H1 (cell line): Measurements from ENCODE around the gene POFUT2. TPM values are rescaled to one million over a fixed set of nuclear protein-coding genes. Genes with fewer than 3 reads are reported as not detected.

Experiments
- CTCF ChIA-PET: fragments of 300-600 bp; sonication (Branson Sonifier 250); formaldehyde crosslinking; loops from one replicate; lab custom pipeline; 2021; ENCODE audit not compliant: partially characterized antibody; lab: Charles Lee
- POLR2A ChIA-PET: fragments of 300-600 bp; sonication (Branson Sonifier 250); formaldehyde crosslinking; loops from one replicate; lab custom pipeline; 2021; ENCODE audit warnings: inconsistent platforms; ENCODE audit not compliant: partially characterized antibody; lab: Charles Lee
- DNase-seq, 2 experiments: peaks; one replicate each; pipeline versions ENCODE4 v3.0.0 to v3.0.0-alpha.2; 2010 to 2022; ENCODE audit warnings: low spot score in 2 of 2, low read depth in 1 of 2, mixed read lengths in 1 of 2
- FAIRE-seq: peaks from 2 replicates; lab custom pipeline; 2011; peaks lifted over from hg19 to GRCh38; lab: Jason Lieb, UNC
- H2AFZ ChIP-seq: 2 replicates; pipeline ENCODE4 v1.8.1; 2012; ENCODE audit warnings: low read length, inconsistent platforms
- H2AK5ac ChIP-seq: 2 replicates; pipeline ENCODE4 v1.6.1; 2013; ENCODE audit warnings: low read depth, low read length
- H2BK120ac ChIP-seq: replicated peaks from 2 replicates; pipeline ENCODE3; 2013; ENCODE audit warnings: low read depth, low read length, inconsistent platforms
- H2BK12ac ChIP-seq: 2 replicates; pipeline ENCODE4 v1.6.1; 2013; ENCODE audit warnings: low read depth, low read length
- H2BK15ac ChIP-seq: 2 replicates; pipeline ENCODE4 v1.6.1; 2013; ENCODE audit warnings: low read length
- H2BK20ac ChIP-seq: 2 replicates; pipeline ENCODE4 v1.6.1; 2013; ENCODE audit warnings: low read length
- H2BK5ac ChIP-seq: 2 replicates; pipeline ENCODE4 v1.6.1; 2013; ENCODE audit warnings: low read depth, low read length
- H3K14ac ChIP-seq: 2 replicates; pipeline ENCODE4 v1.6.1; 2013; ENCODE audit warnings: inconsistent platforms; ENCODE audit not compliant: insufficient read length
- H3K18ac ChIP-seq: 2 replicates; pipeline ENCODE4 v1.6.1; 2013; ENCODE audit warnings: low read length; ENCODE audit errors: extremely low read depth
- H3K23ac ChIP-seq: 2 replicates; pipeline ENCODE4 v1.6.1; 2013; ENCODE audit warnings: inconsistent platforms; ENCODE audit not compliant: insufficient read length
- H3K23me2 ChIP-seq: 2 replicates; pipeline ENCODE4 v1.6.1; 2013; ENCODE audit warnings: low read depth, low read length
- H3K27ac ChIP-seq: 2 replicates; pipeline ENCODE4 v1.6.1; 2011; ENCODE audit warnings: low read depth, low read length, inconsistent platforms
- H3K27me3 ChIP-seq, 4 experiments: replicated peaks in 1 of 4; 1 replicate in 1 of 4; 2 replicates in 3 of 4; pipeline versions ENCODE4 v1.6.1 to v1.8.1; 2011 to 2013; ENCODE audit warnings: low read length in 3 of 4, mild to moderate bottlenecking in 3 of 4, inconsistent platforms in 2 of 4, mixed read lengths in 2 of 4, moderate library complexity in 1 of 4; ENCODE audit not compliant: control insufficient read depth in 3 of 4, insufficient read depth in 3 of 4; ENCODE audit errors: extremely low read depth in 1 of 4
- H3K36me3 ChIP-seq, 4 experiments: 2 replicates each; pipeline versions ENCODE4 v1.6.1 to v1.8.1; 2011 to 2013; ENCODE audit warnings: mild to moderate bottlenecking in 4 of 4, low read length in 3 of 4, moderate library complexity in 2 of 4, control low read depth in 1 of 4, inconsistent platforms in 1 of 4; ENCODE audit not compliant: insufficient read depth in 4 of 4, control insufficient read depth in 2 of 4
- H3K4ac ChIP-seq: replicated peaks from 2 replicates; pipeline ENCODE3; 2013; ENCODE audit warnings: low read length, low read depth, mixed read lengths, inconsistent platforms; ENCODE audit not compliant: insufficient read length
- H3K4me1 ChIP-seq, 4 experiments: replicated peaks in 1 of 4; 1 replicate in 1 of 4; 2 replicates in 3 of 4; pipeline versions ENCODE4 v1.6.1 to v1.8.1; 2011 to 2013; ENCODE audit warnings: low read length in 3 of 4, inconsistent platforms in 2 of 4, mixed read lengths in 1 of 4; ENCODE audit not compliant: insufficient read depth in 4 of 4, control insufficient read depth in 3 of 4
- H3K4me2 ChIP-seq, 2 experiments: 2 replicates each; pipeline versions ENCODE4 v1.6.1 to v1.8.1; 2011 to 2013; ENCODE audit warnings: low read depth in 2 of 2, low read length in 2 of 2, control low read depth in 1 of 2, inconsistent platforms in 1 of 2, mild to moderate bottlenecking in 1 of 2; ENCODE audit not compliant: insufficient read depth in 1 of 2
- H3K4me3 ChIP-seq, 4 experiments: fragments of 200-600, 300-600 bp in 1 of 4; sonication (generic), shearing (Covaris generic), sonication (Bioruptor Twin) in 1 of 4; 2 replicates each; pipeline versions ENCODE4 v1.5.1 to v1.8.1; 2011 to 2016; ENCODE audit warnings: low read length in 4 of 4, low read depth in 3 of 4, control low read depth in 2 of 4, inconsistent platforms in 2 of 4, mild to moderate bottlenecking in 2 of 4, mixed read lengths in 1 of 4, moderate library complexity in 1 of 4; ENCODE audit not compliant: insufficient read depth in 2 of 4; ENCODE audit errors: extremely low read depth in 1 of 4
- H3K56ac ChIP-seq: replicated peaks from 2 replicates; pipeline ENCODE3; 2013; ENCODE audit warnings: low read depth, mild to moderate bottlenecking, mixed read lengths, low read length, inconsistent platforms; ENCODE audit not compliant: insufficient read length
- H3K79me1 ChIP-seq: 2 replicates; pipeline ENCODE4 v1.6.1; 2013; ENCODE audit warnings: low read depth, low read length, control low read depth
- H3K79me2 ChIP-seq, 2 experiments: 2 replicates each; pipeline versions ENCODE4 v1.6.1 to v1.8.1; 2012 to 2013; ENCODE audit warnings: low read length in 2 of 2, mild to moderate bottlenecking in 2 of 2, inconsistent platforms in 1 of 2; ENCODE audit not compliant: insufficient read depth in 2 of 2, control insufficient read depth in 1 of 2
- H3K9ac ChIP-seq, 4 experiments: replicated peaks in 1 of 4; 1 replicate in 1 of 4; 2 replicates in 3 of 4; pipeline versions ENCODE4 v1.6.1 to v1.8.1; 2011 to 2013; ENCODE audit warnings: low read depth in 3 of 4, low read length in 3 of 4, control low read depth in 2 of 4, mild to moderate bottlenecking in 2 of 4, moderate library complexity in 2 of 4, inconsistent platforms in 1 of 4; ENCODE audit errors: extremely low read depth in 1 of 4
- H3K9me3 ChIP-seq, 2 experiments: 2 replicates each; pipeline versions ENCODE4 v1.6.1 to v1.8.1; 2012 to 2013; ENCODE audit warnings: mild to moderate bottlenecking in 2 of 2, moderate library complexity in 2 of 2, control low read depth in 1 of 2, inconsistent platforms in 1 of 2, low read depth in 1 of 2, low read length in 1 of 2, mixed read lengths in 1 of 2; ENCODE audit not compliant: insufficient read depth in 2 of 2
- H4K20me1 ChIP-seq, 2 experiments: replicated peaks in 1 of 2; 2 replicates each; pipeline versions ENCODE3 to v1.8.1; 2011 to 2013; ENCODE audit warnings: inconsistent platforms in 2 of 2, low read length in 2 of 2, mild to moderate bottlenecking in 1 of 2; ENCODE audit not compliant: insufficient read depth in 2 of 2, control insufficient read depth in 1 of 2
- H4K5ac ChIP-seq: 2 replicates; pipeline ENCODE4 v1.6.1; 2013; ENCODE audit warnings: low read length, low read depth, mixed read lengths, inconsistent platforms; ENCODE audit not compliant: insufficient read length
- H4K8ac ChIP-seq: 2 replicates; pipeline ENCODE4 v1.8.0; 2013; ENCODE audit warnings: mild to moderate bottlenecking, moderate library complexity, low read length, inconsistent platforms; ENCODE audit not compliant: insufficient read depth; ENCODE audit errors: extremely low read depth
- H4K91ac ChIP-seq: replicated peaks from 2 replicates; pipeline ENCODE3; 2013; ENCODE audit warnings: low read length, mixed read lengths, inconsistent platforms; ENCODE audit not compliant: insufficient read length
- ASH2L ChIP-seq: fragments of 200-600, 300-600 bp; sonication (generic); IDR thresholded peaks from one replicate; pipeline ENCODE4 v1.7.1; 2017; ENCODE audit warnings: low read length
- BRCA1 ChIP-seq: IDR thresholded peaks from 2 replicates; pipeline ENCODE4 v1.6.1; 2012; ENCODE audit warnings: low read depth, low read length, improper control_type of control experiment
- CTBP2 ChIP-seq: IDR thresholded peaks from 2 replicates; pipeline ENCODE4 v1.7.0; 2011; ENCODE audit warnings: borderline replicate concordance, mild to moderate bottlenecking, moderate library complexity, mixed read lengths, low read length; ENCODE audit not compliant: insufficient read depth, insufficient read length
- JUND ChIP-seq: IDR thresholded peaks from 2 replicates; pipeline ENCODE4 v1.6.1; 2011; ENCODE audit warnings: mild to moderate bottlenecking, improper control_type of control experiment, low read length
- KDM5A ChIP-seq: fragments of 200-600 bp; IDR thresholded peaks from 2 replicates; pipeline ENCODE4 v1.7.1; 2012; ENCODE audit warnings: mild to moderate bottlenecking, low read length, inconsistent platforms, mixed read lengths
- MAX ChIP-seq: IDR thresholded peaks from 2 replicates; pipeline ENCODE4 v1.6.1; 2012; ENCODE audit warnings: inconsistent platforms
- NRF1 ChIP-seq: IDR thresholded peaks from 2 replicates; pipeline ENCODE4 v1.6.1; 2011; ENCODE audit warnings: mild to moderate bottlenecking, low read depth, low read length, improper control_type of control experiment
- POLR2A ChIP-seq, 2 experiments: IDR thresholded peaks; 1 replicate in 1 of 2; 2 replicates in 1 of 2; pipeline ENCODE4 v1.6.1; 2011; ENCODE audit warnings: low read depth in 2 of 2, low read length in 2 of 2, mild to moderate bottlenecking in 2 of 2; ENCODE audit errors: control extremely low read depth in 1 of 2
- RBBP5 ChIP-seq: IDR thresholded peaks from 2 replicates; pipeline ENCODE4 v1.7.1; 2012; ENCODE audit warnings: low read depth, mild to moderate bottlenecking, inconsistent platforms, low read length, moderate library complexity, borderline replicate concordance
- RXRA ChIP-seq: IDR thresholded peaks from 2 replicates; pipeline ENCODE4 v1.6.1; 2011; ENCODE audit warnings: low read depth, mild to moderate bottlenecking, low read length, moderate library complexity; ENCODE audit not compliant: insufficient read depth
- SRF ChIP-seq: IDR thresholded peaks from 2 replicates; pipeline ENCODE4 v1.6.1; 2011; ENCODE audit warnings: mild to moderate bottlenecking, low read depth, low read length, moderate library complexity
- TAF1 ChIP-seq: IDR thresholded peaks from 2 replicates; pipeline ENCODE4 v1.6.1; 2011; ENCODE audit warnings: mild to moderate bottlenecking, low read depth, low read length
- TEAD4 ChIP-seq: IDR thresholded peaks from 2 replicates; pipeline ENCODE4 v1.6.1; 2012; ENCODE audit warnings: low read depth, low read length, inconsistent platforms, mixed read lengths
- USF2 ChIP-seq: IDR thresholded peaks from 2 replicates; pipeline ENCODE4 v1.6.1; 2011; ENCODE audit warnings: low read length, improper control_type of control experiment
- WGBS, 2 experiments: shearing (Covaris generic) in 1 of 2; methylation state at CpG; one replicate each; pipeline versions ENCODE4 v1.1.6 to v1.1.7; 2013 to 2015; ENCODE audit warnings: low lambda C conversion rate in 2 of 2, mixed read lengths in 2 of 2, inconsistent platforms in 1 of 2, low coverage in 1 of 2, missing lambda C conversion rate in 1 of 2; ENCODE audit not compliant: insufficient replicate concordance in 2 of 2, insufficient coverage in 1 of 2, insufficient read length in 1 of 2; ENCODE audit errors: extremely low coverage in 1 of 2, missing lambda C conversion rate in 1 of 2; 5-methylcytosine and 5-hydroxymethylcytosine counted together
- polyA plus RNA-seq, 7 experiments: library from polyadenylated mRNA; depleted of rRNA in 3 of 7; stranded (reverse) in 5 of 7; unstranded in 2 of 7; fragments of >200 nt in 5 of 7; fragments of 200-250 nt in 2 of 7; gene quantifications; 1 replicate in 5 of 7; 2 replicates in 1 of 7; 4 replicates in 1 of 7; pipeline versions ENCODE4 v1.2.1 to v1.2.3, GENCODE V29; 2011 to 2013; ENCODE audit warnings: missing spikeins in 2 of 7, mixed read lengths in 2 of 7
- total RNA-seq: library from RNA; stranded (reverse); fragmentation: NEBNext Ultra II Directional; extraction: Animal tissue kit (Norgen Biotek cat#: 25700); gene quantifications from 2 replicates; pipeline ENCODE4 v1.2.1, GENCODE V29; 2021

The POFUT2 gene
- total and polyA plus RNA-seq, 2 of the 8 experiments (the other 6 are each of a cell fraction or from before 2014, with no cell fraction given), result 13.7 to 32.1 TPM

GRCh38 chr21:45280969-45281368, 6.7 kb downstream of the POFUT2 start:
- H3K27me3 ChIP-seq, result no peaks in the 10 kb centered on the region
- H3K36me3 ChIP-seq, result peaks cover 15 to 78% (median 66%) of the 10 kb centered on the region in 4 experiments
- no peak overlapping the region for H4K91ac ChIP-seq
- H3K56ac ChIP-seq, result no peak overlapping the region
- H2BK20ac ChIP-seq, result no peak overlapping the region
- 93% methylated on average over 9 of the region's 9 CpGs; no CpG with 5 or more reads in 1 of the 2 experiments for WGBS, 2 experiments
- no peak overlapping the region for H2BK5ac ChIP-seq
- no peak overlapping the region for H2BK15ac ChIP-seq
- no peak for FAIRE-seq
- H2AFZ ChIP-seq, result no peak overlapping the region
- H3K14ac ChIP-seq, result no peak overlapping the region
- no peak overlapping the region for H4K5ac ChIP-seq
- H3K23me2 ChIP-seq, result no peaks in the 10 kb centered on the region
- no peak overlapping the region for H2BK120ac ChIP-seq
- no peak overlapping the region for H3K4me2 ChIP-seq
- no peak overlapping the region for H3K23ac ChIP-seq
- H3K18ac ChIP-seq, result no peak overlapping the region
- peaks cover 20 to 34% of the 10 kb centered on the region in 2 experiments for H4K20me1 ChIP-seq
- no peak overlapping the region for H3K4ac ChIP-seq
- no peak overlapping the region for H4K8ac ChIP-seq
- peaks cover 0 to 17% of the 10 kb centered on the region in 2 experiments; a peak in 2 of 4 replicates for H3K79me2 ChIP-seq
- H2AK5ac ChIP-seq, result no peak overlapping the region
- no peaks in the 10 kb centered on the region for H3K4me1 ChIP-seq
- peaks cover 18% of the 10 kb centered on the region for H3K79me1 ChIP-seq
- H3K27ac ChIP-seq, result no peak overlapping the region
- ChIA-PET CTCF (interaction anchor here (0.8 to 1.9 kb wide), 3 partner anchors 27 to 143 kb away, joined by 3 to 9 read pairs (median 3); no protein-coding TSS in a partner anchor), POLR2A (interaction anchor here (1.0 to 1.4 kb wide), 4 partner anchors 10 to 56 kb away, joined by 3 to 7 read pairs (median 4); no protein-coding TSS in a partner anchor)
- H3K4me3 ChIP-seq, result no peak overlapping the region
- DNase-seq, result no peak
- no peak overlapping the region for H2BK12ac ChIP-seq
- no peaks in the 10 kb centered on the region for H3K9me3 ChIP-seq
- no peak overlapping the region for H3K9ac ChIP-seq
- no peak for TF ChIP-seq MAX
- no peak for TF ChIP-seq POLR2A (IDR thresholded peaks at IDR 0.05; ENCODE audit: control extremely low read depth in 1 of 2, low read depth in 2 of 2, low read length in 2 of 2)
- no peak for TF ChIP-seq RXRA
- TF ChIP-seq TEAD4, result no peak
- no peak for TF ChIP-seq JUND
- no peak for TF ChIP-seq SRF
- TF ChIP-seq RBBP5, result no peak
- TF ChIP-seq CTBP2, result no peak
- TF ChIP-seq NRF1, result no peak
- no peak for TF ChIP-seq ASH2L
- no peak for TF ChIP-seq USF2
- TF ChIP-seq TAF1, result no peak
- TF ChIP-seq BRCA1, result no peak
- TF ChIP-seq KDM5A, result no peak
